ENCODE measurements around the gene RSAD2. TPM values are rescaled to one million over a fixed set of nuclear protein-coding genes. Genes with fewer than 3 reads are reported as not detected.
A peak's percentile ranks its signal among the peaks of the same experiment; 100 is the strongest.

Gene RSAD2
- polyA plus RNA-seq, 1 donor from 2014 or later, result 1.2 TPM

DNA sequence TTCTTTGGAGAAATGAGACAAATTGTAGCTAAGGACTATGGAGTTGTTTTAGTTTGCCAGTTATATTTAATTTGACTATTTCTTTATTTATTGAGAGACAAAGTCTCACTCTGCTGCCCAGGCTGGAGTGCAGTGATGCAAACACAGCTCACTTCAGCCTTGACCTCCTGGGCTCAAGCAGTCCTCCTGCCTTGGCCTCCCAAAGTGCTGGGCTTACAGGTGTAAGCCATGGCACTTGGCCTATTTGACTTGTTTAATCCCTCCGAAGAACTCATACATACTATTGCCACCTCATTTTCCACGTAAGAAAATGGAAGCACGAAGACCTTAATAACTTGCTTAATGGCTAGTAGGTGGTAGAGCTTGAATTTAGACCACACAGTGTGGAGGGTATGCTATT is 38.6 kb downstream of the RSAD2 start:
- peaks cover 25% of the 10 kb centered on the region for H3K79me2 ChIP-seq (replicated peaks; ENCODE audit: insufficient read depth, low read length)
- H3K4me2 ChIP-seq (ENCODE audit: low read length), result no peak overlapping the region
- no peak overlapping the region for H2AFZ ChIP-seq (ENCODE audit: low read depth, low read length)
- H3K4me3 ChIP-seq (ENCODE audit: low read length), result no peak overlapping the region
- no peaks in the 10 kb centered on the region for H4K20me1 ChIP-seq (ENCODE audit: insufficient read depth)
- H3K36me3 ChIP-seq (ENCODE audit: insufficient read depth, low read length), result no peaks in the 10 kb centered on the region
- no peaks in the 10 kb centered on the region for H3F3A ChIP-seq (ENCODE audit: insufficient read depth, low read length, poor library complexity, severe bottlenecking)
- no peaks in the 10 kb centered on the region for H3K9me2 ChIP-seq (ENCODE audit: insufficient read depth, low read length)
- H3K27ac ChIP-seq (ENCODE audit: low read length), result no peak overlapping the region
- TF ChIP-seq TAF1 (IDR thresholded peaks at IDR 0.05; ENCODE audit: low read depth), result no peak
- H3K27me3 ChIP-seq (ENCODE audit: insufficient read depth, low read depth, low read length), result no peaks in the 10 kb centered on the region
- no peak overlapping the region for H3K9ac ChIP-seq (ENCODE audit: low read length)
- no peaks in the 10 kb centered on the region for H3K9me3 ChIP-seq (ENCODE audit: low read length)

DNA sequence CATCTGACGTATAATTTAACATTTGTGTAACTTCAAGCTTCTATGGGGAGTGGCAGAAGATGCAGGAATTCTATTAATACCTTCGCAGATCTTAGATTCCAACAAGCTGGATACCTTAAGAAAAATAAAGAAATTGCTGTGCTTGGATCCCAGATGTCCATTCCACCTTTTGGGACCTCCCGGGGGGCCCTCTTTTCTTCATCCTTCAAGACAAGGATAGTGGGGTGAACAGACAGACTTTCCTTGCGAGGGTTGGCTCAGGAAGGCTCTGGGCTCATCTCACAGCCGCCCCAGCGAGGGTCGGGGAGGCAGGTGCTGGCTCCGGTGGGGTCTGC is 39.1 kb downstream of the RSAD2 start:
- Histone ChIP-seq H3K27ac (ENCODE audit: low read length) (peak overlapping the region; percentile 44), H3K4me2 (ENCODE audit: low read length) (no peak overlapping the region), H3K9me2 (ENCODE audit: insufficient read depth, low read length) (no peaks in the 10 kb centered on the region), H4K20me1 (ENCODE audit: insufficient read depth) (no peaks in the 10 kb centered on the region), H3K4me3 (ENCODE audit: low read length) (peak overlapping the region; percentile 63), H3K36me3 (ENCODE audit: insufficient read depth, low read length) (no peaks in the 10 kb centered on the region), H3K79me2 (replicated peaks; ENCODE audit: insufficient read depth, low read length) (peaks cover 30% of the 10 kb centered on the region), H3K9ac (ENCODE audit: low read length) (peak overlapping the region; percentile 58), H3F3A (ENCODE audit: insufficient read depth, low read length, poor library complexity, severe bottlenecking) (no peaks in the 10 kb centered on the region), H3K9me3 (ENCODE audit: low read length) (no peaks in the 10 kb centered on the region), H2AFZ (ENCODE audit: low read depth, low read length) (no peak overlapping the region), H3K27me3 (ENCODE audit: insufficient read depth, low read depth, low read length) (no peaks in the 10 kb centered on the region)
- TF ChIP-seq TAF1 (IDR thresholded peaks at IDR 0.05; ENCODE audit: low read depth) (no peak), MXI1 (conservative IDR thresholded peaks at IDR 0.05; ENCODE audit: poor library complexity, severe bottlenecking) (no peak)

DNA sequence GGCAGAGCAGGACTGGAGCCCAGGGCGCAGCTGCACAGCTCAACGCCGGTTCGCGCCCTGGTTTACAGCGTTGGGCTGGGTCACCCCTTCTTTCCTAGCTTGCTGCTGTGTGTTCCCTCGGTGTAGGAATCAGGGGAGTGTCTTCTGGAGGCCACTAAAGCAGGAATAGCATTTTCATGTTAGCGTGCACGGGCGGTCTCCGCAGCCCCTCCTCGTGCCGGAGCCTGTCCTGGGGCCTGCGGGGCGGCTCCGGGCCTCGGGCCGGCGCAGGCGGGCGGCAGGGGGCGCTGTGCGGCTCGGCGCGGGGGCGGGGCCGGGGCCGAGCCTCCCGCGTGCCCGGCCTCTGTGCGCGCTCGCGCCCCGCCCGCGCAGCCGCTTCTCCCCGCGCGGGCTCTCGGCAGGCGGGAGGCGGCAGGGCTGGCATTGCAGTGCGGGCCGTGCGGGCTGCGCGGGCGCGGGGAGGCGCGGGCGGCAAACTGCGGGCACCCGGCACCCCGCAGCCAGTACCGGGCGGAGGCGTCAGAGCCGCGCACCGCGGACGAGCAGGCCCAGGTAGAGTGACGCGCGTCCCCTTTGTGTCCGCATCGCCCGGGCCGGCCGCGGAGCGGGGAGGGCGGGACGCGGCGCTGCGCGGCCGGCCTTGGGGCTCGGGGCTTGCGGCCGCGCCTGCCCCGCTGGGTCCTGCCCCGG is 39.6 kb downstream of the RSAD2 start, which contains the start of gene RNF144A:
TSS of gene RNF144A (plus strand) at position 342 of the 690 bp plus-strand sequence. CDS start 79,515 bp downstream, outside the sequence.
- Histone ChIP-seq H3K9me3 (ENCODE audit: low read length) (no peaks in the 10 kb centered on the region), H3K4me3 (ENCODE audit: low read length) (peak within 1 kb of the TSS; percentile 93), H3K27me3 (ENCODE audit: insufficient read depth, low read depth, low read length) (no peaks in the 10 kb centered on the region), H3K79me2 (replicated peaks; ENCODE audit: insufficient read depth, low read length) (peaks cover 34% of the 10 kb centered on the region), H3K4me2 (ENCODE audit: low read length) (peak within 1 kb of the TSS; percentile 44), H4K20me1 (ENCODE audit: insufficient read depth) (no peaks in the 10 kb centered on the region), H3K9ac (ENCODE audit: low read length) (peak within 1 kb of the TSS; percentile 78), H3K27ac (ENCODE audit: low read length) (peak within 1 kb of the TSS; percentile 44), H3K9me2 (ENCODE audit: insufficient read depth, low read length) (no peaks in the 10 kb centered on the region), H2AFZ (ENCODE audit: low read depth, low read length) (peak within 1 kb of the TSS; percentile 21), H3K36me3 (ENCODE audit: insufficient read depth, low read length) (no peaks in the 10 kb centered on the region), H3F3A (ENCODE audit: insufficient read depth, low read length, poor library complexity, severe bottlenecking) (no peaks in the 10 kb centered on the region)
- TF ChIP-seq, protein P1, sequence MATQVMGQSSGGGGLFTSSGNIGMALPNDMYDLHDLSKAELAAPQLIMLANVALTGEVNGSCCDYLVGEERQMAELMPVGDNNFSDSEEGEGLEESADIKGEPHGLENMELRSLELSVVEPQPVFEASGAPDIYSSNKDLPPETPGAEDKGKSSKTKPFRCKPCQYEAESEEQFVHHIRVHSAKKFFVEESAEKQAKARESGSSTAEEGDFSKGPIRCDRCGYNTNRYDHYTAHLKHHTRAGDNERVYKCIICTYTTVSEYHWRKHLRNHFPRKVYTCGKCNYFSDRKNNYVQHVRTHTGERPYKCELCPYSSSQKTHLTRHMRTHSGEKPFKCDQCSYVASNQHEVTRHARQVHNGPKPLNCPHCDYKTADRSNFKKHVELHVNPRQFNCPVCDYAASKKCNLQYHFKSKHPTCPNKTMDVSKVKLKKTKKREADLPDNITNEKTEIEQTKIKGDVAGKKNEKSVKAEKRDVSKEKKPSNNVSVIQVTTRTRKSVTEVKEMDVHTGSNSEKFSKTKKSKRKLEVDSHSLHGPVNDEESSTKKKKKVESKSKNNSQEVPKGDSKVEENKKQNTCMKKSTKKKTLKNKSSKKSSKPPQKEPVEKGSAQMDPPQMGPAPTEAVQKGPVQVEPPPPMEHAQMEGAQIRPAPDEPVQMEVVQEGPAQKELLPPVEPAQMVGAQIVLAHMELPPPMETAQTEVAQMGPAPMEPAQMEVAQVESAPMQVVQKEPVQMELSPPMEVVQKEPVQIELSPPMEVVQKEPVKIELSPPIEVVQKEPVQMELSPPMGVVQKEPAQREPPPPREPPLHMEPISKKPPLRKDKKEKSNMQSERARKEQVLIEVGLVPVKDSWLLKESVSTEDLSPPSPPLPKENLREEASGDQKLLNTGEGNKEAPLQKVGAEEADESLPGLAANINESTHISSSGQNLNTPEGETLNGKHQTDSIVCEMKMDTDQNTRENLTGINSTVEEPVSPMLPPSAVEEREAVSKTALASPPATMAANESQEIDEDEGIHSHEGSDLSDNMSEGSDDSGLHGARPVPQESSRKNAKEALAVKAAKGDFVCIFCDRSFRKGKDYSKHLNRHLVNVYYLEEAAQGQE (IDR thresholded peaks at IDR 0.05; ENCODE audit: borderline replicate concordance), result no peak
- peak; percentile 53 for TF ChIP-seq MXI1 (conservative IDR thresholded peaks at IDR 0.05; ENCODE audit: poor library complexity, severe bottlenecking)
- no peak for TF ChIP-seq RAD21 (conservative IDR thresholded peaks at IDR 0.05)
- no peak for TF ChIP-seq TAF1 (IDR thresholded peaks at IDR 0.05; ENCODE audit: low read depth)
- TF ChIP-seq POLR2AphosphoS5 (IDR thresholded peaks at IDR 0.05), result peak; percentile 83
- TF ChIP-seq SMC3 (conservative IDR thresholded peaks at IDR 0.05; ENCODE audit: poor library complexity), result peak; percentile 53
- TF ChIP-seq EZH2 (IDR thresholded peaks at IDR 0.05; ENCODE audit: borderline replicate concordance, insufficient read depth, low read length, poor library complexity, severe bottlenecking), result no peak
- peak; percentile 41 for TF ChIP-seq EP300 (conservative IDR thresholded peaks at IDR 0.05; ENCODE audit: poor library complexity, severe bottlenecking)
- TF ChIP-seq, protein P2, sequence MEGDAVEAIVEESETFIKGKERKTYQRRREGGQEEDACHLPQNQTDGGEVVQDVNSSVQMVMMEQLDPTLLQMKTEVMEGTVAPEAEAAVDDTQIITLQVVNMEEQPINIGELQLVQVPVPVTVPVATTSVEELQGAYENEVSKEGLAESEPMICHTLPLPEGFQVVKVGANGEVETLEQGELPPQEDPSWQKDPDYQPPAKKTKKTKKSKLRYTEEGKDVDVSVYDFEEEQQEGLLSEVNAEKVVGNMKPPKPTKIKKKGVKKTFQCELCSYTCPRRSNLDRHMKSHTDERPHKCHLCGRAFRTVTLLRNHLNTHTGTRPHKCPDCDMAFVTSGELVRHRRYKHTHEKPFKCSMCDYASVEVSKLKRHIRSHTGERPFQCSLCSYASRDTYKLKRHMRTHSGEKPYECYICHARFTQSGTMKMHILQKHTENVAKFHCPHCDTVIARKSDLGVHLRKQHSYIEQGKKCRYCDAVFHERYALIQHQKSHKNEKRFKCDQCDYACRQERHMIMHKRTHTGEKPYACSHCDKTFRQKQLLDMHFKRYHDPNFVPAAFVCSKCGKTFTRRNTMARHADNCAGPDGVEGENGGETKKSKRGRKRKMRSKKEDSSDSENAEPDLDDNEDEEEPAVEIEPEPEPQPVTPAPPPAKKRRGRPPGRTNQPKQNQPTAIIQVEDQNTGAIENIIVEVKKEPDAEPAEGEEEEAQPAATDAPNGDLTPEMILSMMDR (IDR thresholded peaks at IDR 0.05; ENCODE audit: poor library complexity, severe bottlenecking), result peak; percentile 80

Data from neural cell (in vitro differentiated cells).